Type B pancreatic cell (in vitro differentiated cells): ENCODE results near the gene JAKMIP3. TPM values are rescaled to one million over a fixed set of nuclear protein-coding genes. Genes with fewer than 3 reads are reported as not detected.

Source experiments
- DNase-seq: peaks from one replicate; pipeline ENCODE4 v3.0.0; 2021; ENCODE audit warnings: mixed read lengths; ENCODE audit not compliant: unreplicated experiment; ENCODE audit errors: extremely low spot score
- H3K27ac Mint-ChIP-seq: 2 replicates; pipeline ENCODE4 v1.8.0; 2021; ENCODE audit warnings: mild to moderate bottlenecking, mixed read lengths
- H3K27me3 Mint-ChIP-seq: 2 replicates; pipeline ENCODE4 v1.8.0; 2021; ENCODE audit warnings: mixed read lengths
- H3K36me3 Mint-ChIP-seq: 2 replicates; pipeline ENCODE4 v1.8.0; 2021; ENCODE audit warnings: mixed read lengths
- H3K4me1 Mint-ChIP-seq: one replicate; pipeline ENCODE4 v1.8.0; 2021; ENCODE audit warnings: mixed read lengths; ENCODE audit not compliant: unreplicated experiment
- H3K4me3 Mint-ChIP-seq: 2 replicates; pipeline ENCODE4 v1.8.0; 2021; ENCODE audit warnings: mild to moderate bottlenecking, mixed read lengths
- H3K9me3 Mint-ChIP-seq: 2 replicates; pipeline ENCODE4 v1.8.0; 2021; ENCODE audit warnings: mixed read lengths
- total RNA-seq: library from RNA; stranded (reverse); gene quantifications from 2 replicates; pipeline ENCODE4 v1.2.1, GENCODE V29; 2021; ENCODE audit warnings: low replicate concordance
- TF ChIP-seq, protein P1 (sequence below): fragments of 200-600 bp; sonication (generic); conservative IDR thresholded peaks from 2 replicates; pipeline ENCODE4 v1.5.0; 2021; ENCODE audit warnings: antibody characterized with exemption, mild to moderate bottlenecking

JAKMIP3 gene
- total RNA-seq, 1 donor from 2014 or later = 0.19 TPM

DNA sequence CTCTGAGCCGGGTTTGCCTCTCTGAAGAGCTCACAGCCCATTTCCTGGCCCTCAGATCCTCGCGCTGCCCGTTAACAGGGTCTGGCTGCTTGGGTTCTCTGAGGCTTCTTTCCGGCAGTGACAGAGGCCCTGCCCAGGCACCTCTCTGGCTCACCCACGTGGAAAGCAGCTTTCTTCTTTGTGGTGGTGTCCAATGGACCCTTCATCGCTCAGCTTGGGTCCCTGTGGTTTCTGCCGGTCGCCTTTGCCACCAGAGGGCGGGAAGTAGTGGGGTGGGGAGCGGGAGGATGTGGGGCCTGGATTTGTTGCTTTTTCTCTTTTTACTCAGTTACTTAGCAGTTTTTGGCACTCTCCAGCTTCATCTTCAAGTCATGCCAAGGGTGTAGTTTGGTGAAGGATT lies 15.6 kb upstream of the JAKMIP3 start:
- peaks cover 7% of the 10 kb centered on the region for H3K9me3 Mint-ChIP-seq
- no peaks in the 10 kb centered on the region for H3K4me1 Mint-ChIP-seq
- TF ChIP-seq, protein P1, sequence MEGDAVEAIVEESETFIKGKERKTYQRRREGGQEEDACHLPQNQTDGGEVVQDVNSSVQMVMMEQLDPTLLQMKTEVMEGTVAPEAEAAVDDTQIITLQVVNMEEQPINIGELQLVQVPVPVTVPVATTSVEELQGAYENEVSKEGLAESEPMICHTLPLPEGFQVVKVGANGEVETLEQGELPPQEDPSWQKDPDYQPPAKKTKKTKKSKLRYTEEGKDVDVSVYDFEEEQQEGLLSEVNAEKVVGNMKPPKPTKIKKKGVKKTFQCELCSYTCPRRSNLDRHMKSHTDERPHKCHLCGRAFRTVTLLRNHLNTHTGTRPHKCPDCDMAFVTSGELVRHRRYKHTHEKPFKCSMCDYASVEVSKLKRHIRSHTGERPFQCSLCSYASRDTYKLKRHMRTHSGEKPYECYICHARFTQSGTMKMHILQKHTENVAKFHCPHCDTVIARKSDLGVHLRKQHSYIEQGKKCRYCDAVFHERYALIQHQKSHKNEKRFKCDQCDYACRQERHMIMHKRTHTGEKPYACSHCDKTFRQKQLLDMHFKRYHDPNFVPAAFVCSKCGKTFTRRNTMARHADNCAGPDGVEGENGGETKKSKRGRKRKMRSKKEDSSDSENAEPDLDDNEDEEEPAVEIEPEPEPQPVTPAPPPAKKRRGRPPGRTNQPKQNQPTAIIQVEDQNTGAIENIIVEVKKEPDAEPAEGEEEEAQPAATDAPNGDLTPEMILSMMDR = no peak
- peaks cover 3% of the 10 kb centered on the region for H3K36me3 Mint-ChIP-seq
- H3K27ac Mint-ChIP-seq = no peak overlapping the region
- no peak for DNase-seq
- no peak overlapping the region for H3K4me3 Mint-ChIP-seq
- H3K27me3 Mint-ChIP-seq = peaks cover 29% of the 10 kb centered on the region

DNA sequence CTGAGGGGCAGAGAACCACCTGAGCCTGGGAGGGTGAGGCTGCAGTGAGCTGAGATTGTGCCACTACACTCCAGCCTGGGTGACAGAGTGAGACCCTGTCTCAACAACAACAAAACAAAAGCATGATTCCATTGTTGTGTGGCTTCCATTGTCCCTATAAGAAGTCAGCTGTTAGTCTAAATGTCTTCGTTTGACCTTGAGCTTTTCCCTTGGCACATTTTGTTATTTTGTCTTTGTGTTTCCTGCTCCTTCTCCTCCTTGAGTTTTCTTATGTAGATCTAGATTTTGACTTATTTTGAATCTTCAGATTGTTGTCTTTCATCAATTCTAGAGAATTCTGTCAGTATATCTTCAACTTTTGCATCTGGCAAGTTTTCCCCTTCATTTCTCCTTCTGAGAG lies 13.6 kb upstream of the JAKMIP3 start:
- Mint-ChIP-seq H3K4me1 (no peaks in the 10 kb centered on the region), H3K36me3 (peaks cover 3% of the 10 kb centered on the region), H3K27me3 (peaks cover 26% of the 10 kb centered on the region), H3K27ac (no peak overlapping the region), H3K9me3 (peaks cover 7% of the 10 kb centered on the region), H3K4me3 (no peak overlapping the region)
- TF ChIP-seq, protein P1 = no peak
- DNase-seq = no peak

DNA sequence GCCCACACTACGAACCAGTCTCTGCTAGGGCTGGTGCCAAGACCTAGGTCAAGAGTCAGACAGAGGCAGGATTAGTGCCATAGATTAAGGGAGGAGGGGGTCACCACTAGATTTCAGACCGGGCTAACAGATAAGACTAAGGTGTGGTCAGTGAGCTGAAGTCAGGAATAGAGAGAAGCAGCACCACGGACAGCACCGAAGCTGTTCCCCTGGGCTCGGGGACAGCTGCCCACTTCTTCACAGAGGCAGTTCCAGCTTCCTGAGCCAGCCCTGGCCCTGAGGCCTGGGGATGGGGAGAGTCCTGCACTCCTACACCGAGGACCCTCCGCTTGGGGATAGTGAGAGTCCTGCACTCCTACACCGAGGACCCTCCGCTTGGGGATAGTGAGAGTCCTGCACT lies 11.2 kb upstream of the JAKMIP3 start:
- no peak overlapping the region for H3K27ac Mint-ChIP-seq
- H3K27me3 Mint-ChIP-seq = peaks cover 20% of the 10 kb centered on the region
- H3K4me1 Mint-ChIP-seq = no peaks in the 10 kb centered on the region
- peaks cover 3% of the 10 kb centered on the region for H3K36me3 Mint-ChIP-seq
- peaks cover 7% of the 10 kb centered on the region for H3K9me3 Mint-ChIP-seq
- TF ChIP-seq, protein P1 = no peak
- no peak overlapping the region for H3K4me3 Mint-ChIP-seq
- no peak for DNase-seq

DNA sequence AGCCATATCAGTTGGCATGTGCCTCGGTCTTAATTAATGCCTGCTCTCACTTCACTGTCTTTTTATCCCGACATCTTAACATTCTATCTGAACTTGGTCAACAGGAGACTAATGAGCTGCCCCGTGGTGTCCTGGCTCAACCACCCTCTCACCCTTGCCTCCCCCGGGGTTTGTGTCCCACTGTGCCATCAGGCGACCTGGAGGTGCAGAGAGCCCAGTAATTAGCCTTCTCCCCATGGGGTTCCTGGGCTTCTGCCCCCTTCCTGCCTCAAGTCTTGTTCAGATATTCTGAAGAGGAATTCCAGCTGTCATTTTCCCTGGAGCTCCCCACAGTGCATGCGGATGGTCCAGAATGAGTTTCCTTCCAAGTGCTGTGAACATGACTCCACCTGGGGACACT lies 10.1 kb upstream of the JAKMIP3 start:
- H3K27me3 Mint-ChIP-seq = peaks cover 25% of the 10 kb centered on the region
- DNase-seq = no peak
- H3K36me3 Mint-ChIP-seq = peaks cover 3% of the 10 kb centered on the region
- H3K9me3 Mint-ChIP-seq = peaks cover 7% of the 10 kb centered on the region
- no peak overlapping the region for H3K27ac Mint-ChIP-seq
- TF ChIP-seq, protein P1 = no peak
- H3K4me3 Mint-ChIP-seq = no peak overlapping the region
- no peaks in the 10 kb centered on the region for H3K4me1 Mint-ChIP-seq

DNA sequence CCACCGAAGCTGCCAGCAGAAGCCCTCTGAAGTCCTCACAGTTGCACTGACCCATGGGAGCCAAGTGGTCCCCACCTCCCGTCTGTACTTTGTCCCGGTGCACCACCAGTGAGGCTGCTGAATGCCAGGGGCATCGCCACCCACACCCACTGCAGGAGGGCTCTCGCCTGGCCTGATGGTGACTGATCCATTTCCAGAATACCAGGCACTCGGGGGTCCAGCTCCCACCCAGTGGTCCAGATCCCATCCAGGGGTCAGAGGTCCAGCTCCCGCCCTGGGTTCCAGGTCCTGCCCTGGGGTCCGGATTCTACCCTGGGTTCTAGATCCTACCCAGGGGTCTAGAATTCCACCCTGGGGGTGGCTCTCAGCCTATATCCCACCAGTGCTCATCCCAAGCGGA lies 9.1 kb upstream of the JAKMIP3 start:
- H3K27ac Mint-ChIP-seq = no peak overlapping the region
- H3K36me3 Mint-ChIP-seq = peaks cover 3% of the 10 kb centered on the region
- peaks cover 7% of the 10 kb centered on the region for H3K9me3 Mint-ChIP-seq
- no peak for DNase-seq
- peaks cover 34% of the 10 kb centered on the region for H3K27me3 Mint-ChIP-seq
- TF ChIP-seq, protein P1 = no peak
- H3K4me1 Mint-ChIP-seq = no peaks in the 10 kb centered on the region
- no peak overlapping the region for H3K4me3 Mint-ChIP-seq

DNA sequence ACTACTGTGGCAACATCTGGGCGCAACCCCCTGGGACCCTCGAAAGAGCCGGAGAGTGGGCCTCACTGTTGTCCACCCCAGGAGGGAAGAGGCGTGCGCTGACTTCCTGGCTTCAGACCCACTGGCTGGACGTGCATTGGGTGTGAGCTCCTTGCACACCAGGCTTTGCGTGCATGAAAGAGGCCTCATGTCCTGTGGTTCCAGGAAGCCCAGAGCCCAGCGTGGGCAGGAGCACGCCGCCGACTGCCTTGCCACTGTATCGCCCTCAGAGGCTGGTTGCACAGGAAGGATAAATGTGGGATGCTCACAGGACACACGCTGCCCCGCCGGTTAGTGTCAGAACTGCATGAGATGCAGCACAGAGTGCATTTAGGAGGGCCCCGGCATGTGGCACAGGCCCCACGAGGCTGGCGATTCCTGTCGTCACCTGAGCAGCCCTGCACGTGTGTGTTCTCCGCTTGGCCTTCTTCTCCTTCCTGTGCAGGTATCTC lies 8.5 kb upstream of the JAKMIP3 start:
- Mint-ChIP-seq H3K27ac (no peak overlapping the region), H3K9me3 (peaks cover 5% of the 10 kb centered on the region), H3K27me3 (peaks cover 36% of the 10 kb centered on the region), H3K36me3 (peaks cover 2% of the 10 kb centered on the region), H3K4me3 (no peak overlapping the region), H3K4me1 (no peaks in the 10 kb centered on the region)
- TF ChIP-seq, protein P1 = no peak
- no peak for DNase-seq
